GM12878 (cell line): ENCODE results near the gene CCR7. TPM values are rescaled to one million over a fixed set of nuclear protein-coding genes. Genes with fewer than 3 reads are reported as not detected.
A peak's percentile ranks its signal among the peaks of the same experiment; 100 is the strongest.

ENCODE experiments used
- ATAC-seq: fragments of 200-7000 bp; cut with Tn5 transposase; 3 replicates; pipeline ENCODE4 v1.9.1; 2020; ENCODE audit warnings: mild to moderate bottlenecking, moderate library complexity
- BruUV-seq: library from RNA; stranded (reverse); fragments of 400-500 nt; replicated peaks from 2 replicates; lab custom pipeline; 2021; lab: Mats Ljungman, UMichigan
- CTCF ChIA-PET: fragments of 300-600 bp; sonication (Branson Sonifier 250); formaldehyde crosslinking; extraction: SDS; loops from one replicate; lab custom pipeline; 2021; ENCODE audit warnings: inconsistent platforms; lab: Yijun Ruan, JAX
- POLR2A ChIA-PET: fragments of 350-600 bp; formaldehyde crosslinking; extraction: SDS; loops from one replicate; lab custom pipeline; 2021; ENCODE audit warnings: inconsistent platforms; lab: Charles Lee
- RAD21 ChIA-PET: fragments of 300-600 bp; sonication (Branson Sonifier 250); formaldehyde crosslinking; loops from one replicate; lab custom pipeline; 2023; ENCODE audit warnings: antibody characterized with exemption; ENCODE audit not compliant: unreplicated experiment; lab: Charles Lee
- SMC1A ChIA-PET: fragments of 300-600 bp; sonication (Branson Sonifier 250); formaldehyde crosslinking; loops from one replicate; lab custom pipeline; 2023; ENCODE audit not compliant: unreplicated experiment, uncharacterized antibody; lab: Charles Lee
- DNase-seq: peaks from one replicate; pipeline ENCODE4 v3.0.0-alpha.2; 2011; ENCODE audit warnings: low read depth, low spot score
- FAIRE-seq: peaks from 3 replicates; lab custom pipeline; 2011; peaks lifted over from hg19 to GRCh38; lab: Jason Lieb, UNC
- H2AFZ ChIP-seq: 2 replicates; pipeline ENCODE4 v1.6.0; 2011; ENCODE audit warnings: low read depth, low read length, control low read depth; ENCODE audit not compliant: control insufficient read depth
- H3K27ac ChIP-seq: 2 replicates; pipeline ENCODE4 v1.5.1; 2011; ENCODE audit warnings: control low read depth; ENCODE audit not compliant: control insufficient read depth, insufficient read depth
- H3K27me3 ChIP-seq, 2 experiments: replicated peaks in 1 of 2; 2 replicates each; pipeline versions ENCODE4 v1.6.0 to v1.6.1; 2011; ENCODE audit warnings: low read length in 1 of 2; ENCODE audit not compliant: control insufficient read depth in 2 of 2, insufficient read depth in 2 of 2
- H3K36me3 ChIP-seq, 2 experiments: 2 replicates each; pipeline ENCODE4 v1.5.1; 2011; ENCODE audit warnings: low read length in 1 of 2; ENCODE audit not compliant: control insufficient read depth in 2 of 2, insufficient read depth in 2 of 2
- H3K4me1 ChIP-seq: 2 replicates; pipeline ENCODE4 v1.6.1; 2011; ENCODE audit warnings: mild to moderate bottlenecking, low read length, moderate library complexity, mixed read lengths; ENCODE audit not compliant: control insufficient read depth, insufficient read depth
- H3K4me2 ChIP-seq: 2 replicates; pipeline ENCODE4 v1.6.0; 2011; ENCODE audit warnings: control low read depth; ENCODE audit not compliant: control insufficient read depth, insufficient read depth
- H3K4me3 ChIP-seq: fragments of 200-600 bp; sonication (generic); 2 replicates; pipeline ENCODE4 v1.5.1; 2016
- H3K79me2 ChIP-seq: 2 replicates; pipeline ENCODE4 v1.6.0; 2011; ENCODE audit warnings: low read length; ENCODE audit not compliant: control insufficient read depth, insufficient read depth
- H3K9ac ChIP-seq: 2 replicates; pipeline ENCODE4 v1.8.0; 2011; ENCODE audit warnings: low read length, control low read depth, mixed read lengths; ENCODE audit not compliant: control insufficient read depth, insufficient read depth
- H3K9me3 ChIP-seq: replicated peaks from 3 replicates; pipeline ENCODE4 v1.5.1; 2011; ENCODE audit warnings: mild to moderate bottlenecking, low read length; ENCODE audit not compliant: control insufficient read depth, insufficient read depth
- H4K20me1 ChIP-seq: 2 replicates; pipeline ENCODE4 v1.6.0; 2011; ENCODE audit not compliant: control insufficient read depth, insufficient read depth
- BCL11A ChIP-seq: IDR thresholded peaks from 2 replicates; pipeline ENCODE4 v1.6.1; 2011; ENCODE audit warnings: low read depth, low read length
- CBFB ChIP-seq: IDR thresholded peaks from 2 replicates; pipeline ENCODE4 v1.6.1; 2016; ENCODE audit warnings: antibody characterized with exemption, low read depth
- DPF2 ChIP-seq: fragments of 450-650 bp; IDR thresholded peaks from 2 replicates; pipeline ENCODE4 v1.6.1; 2017; ENCODE audit warnings: mild to moderate bottlenecking
- EP300 ChIP-seq, 2 experiments: fragments of 150-350 bp in 1 of 2; IDR thresholded peaks; 2 replicates each; pipeline ENCODE4 v1.6.1; 2011 to 2012; ENCODE audit warnings: low read depth in 2 of 2, low read length in 2 of 2, borderline replicate concordance in 1 of 2, improper control_type of control experiment in 1 of 2, inconsistent platforms in 1 of 2; ENCODE audit not compliant: control insufficient read depth in 1 of 2
- ETV6 ChIP-seq, 2 experiments: fragments of 450-650 bp in 1 of 2; IDR thresholded peaks in 1 of 2; conservative IDR thresholded peaks in 1 of 2; 2 replicates each; pipeline ENCODE4 v1.6.1; 2014; ENCODE audit warnings: antibody characterized with exemption in 1 of 2, borderline replicate concordance in 1 of 2, low read depth in 1 of 2, mild to moderate bottlenecking in 1 of 2, moderate library complexity in 1 of 2
- GABPA ChIP-seq: IDR thresholded peaks from 2 replicates; pipeline ENCODE4 v1.6.1; 2014; ENCODE audit warnings: antibody characterized with exemption, low read depth, mild to moderate bottlenecking, inconsistent platforms
- HDAC6 ChIP-seq: fragments of 200-600 bp; sonication (generic); IDR thresholded peaks from one replicate; pipeline ENCODE4 v1.8.0; 2017; ENCODE audit warnings: antibody characterized with exemption; ENCODE audit not compliant: unreplicated experiment
- IKZF1 ChIP-seq: fragments of 450-650 bp; conservative IDR thresholded peaks from 2 replicates; pipeline ENCODE4 v1.6.1; 2017; ENCODE audit warnings: antibody characterized with exemption, mild to moderate bottlenecking
- IKZF2 ChIP-seq, 2 experiments: fragments of 450-650 bp; IDR thresholded peaks; 2 replicates each; pipeline ENCODE4 v1.6.1; 2017; ENCODE audit warnings: mild to moderate bottlenecking in 2 of 2, moderate library complexity in 2 of 2
- LARP7 ChIP-seq: fragments of 450-650 bp; IDR thresholded peaks from 2 replicates; pipeline ENCODE4 v1.6.1; 2017; ENCODE audit warnings: mild to moderate bottlenecking
- MYC ChIP-seq: IDR thresholded peaks from 2 replicates; pipeline ENCODE4 v1.6.1; 2011; ENCODE audit warnings: mild to moderate bottlenecking, low read length, moderate library complexity, inconsistent platforms; ENCODE audit not compliant: insufficient read depth, insufficient replicate concordance, insufficient read length, severe bottlenecking
- NR2F1 ChIP-seq: fragments of 450-650 bp; conservative IDR thresholded peaks from 2 replicates; pipeline ENCODE4 v1.6.1; 2017; ENCODE audit warnings: mild to moderate bottlenecking
- NRF1 ChIP-seq: conservative IDR thresholded peaks from 2 replicates; pipeline ENCODE4 v1.6.1; 2011; ENCODE audit warnings: mild to moderate bottlenecking, low read depth, low read length, improper control_type of control experiment
- RCOR1 ChIP-seq: conservative IDR thresholded peaks from 2 replicates; pipeline ENCODE4 v1.6.1; 2012; ENCODE audit warnings: low read depth, low read length, improper control_type of control experiment
- SIN3A ChIP-seq: IDR thresholded peaks from 2 replicates; pipeline ENCODE4 v1.6.1; 2012; ENCODE audit warnings: low read depth, low read length, improper control_type of control experiment
- SMAD1 ChIP-seq: fragments of 450-650 bp; IDR thresholded peaks from 2 replicates; pipeline ENCODE4 v1.6.1; 2018; ENCODE audit warnings: mild to moderate bottlenecking, low read depth; ENCODE audit not compliant: partially characterized antibody
- SMAD5 ChIP-seq: IDR thresholded peaks from 2 replicates; pipeline ENCODE4 v1.6.1; 2016; ENCODE audit warnings: antibody characterized with exemption, low read depth
- TBL1XR1 ChIP-seq: IDR thresholded peaks from 2 replicates; pipeline ENCODE4 v1.6.1; 2012; ENCODE audit warnings: low read depth, low read length, improper control_type of control experiment
- TCF7 ChIP-seq: IDR thresholded peaks from 2 replicates; pipeline ENCODE4 v1.6.1; 2014; ENCODE audit warnings: antibody characterized with exemption, borderline replicate concordance
- WRNIP1 ChIP-seq: IDR thresholded peaks from 2 replicates; pipeline ENCODE4 v1.6.1; 2011; ENCODE audit warnings: low read depth, low read length, improper control_type of control experiment, borderline replicate concordance
- ZBTB4 ChIP-seq: fragments of 450-650 bp; formaldehyde crosslinking; IDR thresholded peaks from 2 replicates; pipeline ENCODE4 v1.4.0; 2022; ENCODE audit warnings: mild to moderate bottlenecking, moderate library complexity
- WGBS: methylation state at CpG from one replicate; pipeline ENCODE4 v1.1.6; 2016; ENCODE audit warnings: low lambda C conversion rate; ENCODE audit not compliant: insufficient replicate concordance, insufficient coverage; ENCODE audit errors: missing lambda C conversion rate; 5-methylcytosine and 5-hydroxymethylcytosine counted together
- in situ Hi-C: fragments of 300-500 bp; cut with MboI; formaldehyde crosslinking; loops from 9 replicates; pipeline ENCODE4 v1.14.3; 2018; ENCODE audit warnings: mixed read lengths
- intact Hi-C: fragments of 100-400 bp; cut with micrococcal nuclease; formaldehyde crosslinking; loops from one replicate; pipeline ENCODE4 v1.14.2; 2022; ENCODE audit not compliant: unreplicated experiment
- polyA plus RNA-seq, 11 experiments: library from polyadenylated mRNA; depleted of rRNA in 4 of 11; unstranded in 6 of 11; stranded (reverse) in 5 of 11; fragments of >200 nt; fragmentation: Nextera tagmentation in 4 of 11; fragmentation: Illumina TruSeq in 1 of 11; extraction: Ambion mirVana in 4 of 11; extraction: Trizol in 1 of 11; gene quantifications; 1 replicate in 1 of 11; 2 replicates in 10 of 11; pipeline versions ENCODE4 v1.2.1 to v1.2.3, GENCODE V29; 2011 to 2016; ENCODE audit warnings: inconsistent platforms in 2 of 11, missing spikeins in 2 of 11, low read depth in 1 of 11
- total RNA-seq, 4 experiments: library from RNA; depleted of rRNA in 3 of 4; stranded (reverse); fragments of >200 nt in 3 of 4; fragmentation: Illumina TruSeq in 1 of 4; extraction: Trizol in 1 of 4; gene quantifications; 2 replicates each; pipeline versions ENCODE4 v1.2.1 to v1.2.3, GENCODE V29; 2013 to 2021

Gene CCR7
- total and polyA plus RNA-seq, 10 of the 15 experiments (the other 5 are each of a cell fraction or from before 2014, with no cell fraction given): 131 to 1,171 (median 260) TPM

- CTCF ChIA-PET: interaction anchor here (0.6 to 5.1 kb wide), 20 partner anchors 9 to 1132 kb away, joined by 3 to 58 read pairs (median 4); partner anchors contain the start of gene TOP2A
- peak; percentile 60 for DNase-seq
- peak; percentile 91 for ATAC-seq
- WGBS: 14% methylated on average over 3 of the region's 3 CpGs
- H3K27me3 ChIP-seq: no peaks in the 10 kb centered on the region; a peak in 1 of 4 replicates
- peak overlapping the region; percentile 9 for H2AFZ ChIP-seq
- H3K36me3 ChIP-seq: no peaks in the 10 kb centered on the region
- RAD21 ChIA-PET: interaction anchor here (0.7 to 9.0 kb wide), 11 partner anchors 9 to 418 kb away, joined by 3 to 102 read pairs (median 4); no protein-coding TSS in a partner anchor
- peak overlapping the region; percentile 24; the same call in 1 of the 2 replicates for H3K9ac ChIP-seq
- peaks cover 18% of the 10 kb centered on the region for H3K4me1 ChIP-seq
- no peaks in the 10 kb centered on the region for H3K9me3 ChIP-seq
- H3K27ac ChIP-seq: peak overlapping the region; percentile 64
- POLR2A ChIA-PET: interaction anchor here (0.5 to 4.8 kb wide), 11 partner anchors 11 to 302 kb away, joined by 3 to 41 read pairs (median 3); partner anchors contain the start of gene TOP2A
- BruUV-seq: no TSS peak
- peak overlapping the region; percentile 38; the same call in 1 of the 2 replicates for H3K4me3 ChIP-seq
- H4K20me1 ChIP-seq: no peaks in the 10 kb centered on the region
- peak overlapping the region; percentile 76 for H3K4me2 ChIP-seq
- intact Hi-C loops: no loop called here
- SMC1A ChIA-PET: interaction anchor here (0.6 to 5.3 kb wide), 12 partner anchors 9 to 92 kb away, joined by 3 to 120 read pairs (median 3); no protein-coding TSS in a partner anchor
- no peaks in the 10 kb centered on the region for H3K79me2 ChIP-seq
- peak; percentile 97 for FAIRE-seq
- in situ Hi-C loops: no loop called here
- TF ChIP-seq LARP7 (0 out of 2 replicates have a peak, but pooled peaks have one; percentile 15), TCF7 (peak; percentile 89), TBL1XR1 (0 out of 2 replicates have a peak, but pooled peaks have one; percentile 29), IKZF1 (peak; percentile 68), RCOR1 (0 out of 2 replicates have a peak, but pooled peaks have one; percentile 1), GABPA (peak; percentile 42; the same call in 1 of the 2 replicates), SIN3A (0 out of 2 replicates have a peak, but pooled peaks have one; percentile 36), ZBTB4 (no peak), SMAD1 (no peak), IKZF2 (IDR thresholded peaks at IDR 0.05) (peak; percentile 55 to 59; a peak in 3 of 4 replicates), CBFB (peak; percentile 43; the same call in 1 of the 2 replicates), MYC (no peak), NRF1 (no peak), ETV6 (conservative IDR thresholded peaks at IDR 0.05 in 1 of 2, IDR thresholded peaks at IDR 0.05 in 1 of 2; ENCODE audit: borderline replicate concordance in 1 of 2, low read depth in 1 of 2) (peak in 1 of 2 experiments; percentile 94; a peak in 2 of 4 replicates), WRNIP1 (no peak), EP300 (IDR thresholded peaks at IDR 0.05; ENCODE audit: borderline replicate concordance in 1 of 2, control insufficient read depth in 1 of 2, low read depth in 2 of 2, low read length in 2 of 2) (peak; percentile 44 to 60; a peak in 3 of 4 replicates), BCL11A (0 out of 2 replicates have a peak, but pooled peaks have one; percentile 30), DPF2 (0 out of 2 replicates have a peak, but pooled peaks have one; percentile 37), HDAC6 (no peak), SMAD5 (no peak), NR2F1 (no peak)
These were observed 48.5 kb downstream of the CCR7 start for GRCh38 chr17:40516581-40517285.
